Measurements from ENCODE around the gene TCEA2.
"Not testable (repeated sequence)": the region's sequence is repeated elsewhere in the genome, so short reads cannot be mapped to it uniquely, and the experiment has no call there.

Gene TCEA2

GRCh38 chr20:64110411-64111068, 47.5 kb downstream of the TCEA2 start:
- DNase-seq = no peak
- in situ Hi-C loops (cut with HindIII; ENCODE audit: low pct_ligation_motif_present, low pct_unique_long_range_greater_than_20kb, low sequenced_read_pairs) = no loop called here

- in situ Hi-C loops (cut with HindIII; ENCODE audit: low pct_ligation_motif_present, low pct_unique_long_range_greater_than_20kb, low sequenced_read_pairs) = no loop called here
- no peak for DNase-seq
Measured at GRCh38 chr20:64111841-64112641, 49.0 kb downstream of the TCEA2 start.

GRCh38 chr20:64112691-64113443, 49.9 kb downstream of the TCEA2 start:
- no peak for DNase-seq
- in situ Hi-C loops (cut with HindIII; ENCODE audit: low pct_ligation_motif_present, low pct_unique_long_range_greater_than_20kb, low sequenced_read_pairs) = no loop called here

GRCh38 chr20:64113444-64113775, 50.4 kb downstream of the TCEA2 start:
- in situ Hi-C loops (cut with HindIII; ENCODE audit: low pct_ligation_motif_present, low pct_unique_long_range_greater_than_20kb, low sequenced_read_pairs) = no loop called here

GRCh38 chr20:64113796-64114355, 50.9 kb downstream of the TCEA2 start:
- in situ Hi-C loops (cut with HindIII; ENCODE audit: low pct_ligation_motif_present, low pct_unique_long_range_greater_than_20kb, low sequenced_read_pairs) = no loop called here
- no peak for DNase-seq

More at GRCh38 chr20:64113444-64113775, 50.4 kb downstream of the TCEA2 start:
- DNase-seq = no peak

- in situ Hi-C loops (cut with HindIII; ENCODE audit: low pct_ligation_motif_present, low pct_unique_long_range_greater_than_20kb, low sequenced_read_pairs) = no loop called here
Measured at GRCh38 chr20:64114356-64114971, 51.5 kb downstream of the TCEA2 start.

GRCh38 chr20:64115171-64115911, 52.3 kb downstream of the TCEA2 start:
- in situ Hi-C loops (cut with HindIII; ENCODE audit: low pct_ligation_motif_present, low pct_unique_long_range_greater_than_20kb, low sequenced_read_pairs) = no loop called here
- DNase-seq = no peak

More at GRCh38 chr20:64114356-64114971, 51.5 kb downstream of the TCEA2 start:
- DNase-seq = no peak

- in situ Hi-C loops (cut with HindIII; ENCODE audit: low pct_ligation_motif_present, low pct_unique_long_range_greater_than_20kb, low sequenced_read_pairs) = no loop called here
- DNase-seq = no peak
Measured at GRCh38 chr20:64116016-64116415, 53.0 kb downstream of the TCEA2 start.

GRCh38 chr20:64116541-64117431, 53.8 kb downstream of the TCEA2 start:
- in situ Hi-C loops (cut with HindIII; ENCODE audit: low pct_ligation_motif_present, low pct_unique_long_range_greater_than_20kb, low sequenced_read_pairs) = no loop called here
- no peak for DNase-seq

- in situ Hi-C loops (cut with HindIII; ENCODE audit: low pct_ligation_motif_present, low pct_unique_long_range_greater_than_20kb, low sequenced_read_pairs); DNase-seq: not testable (repeated sequence)
Measured at GRCh38 chr20:64117432-64117777, 54.4 kb downstream of the TCEA2 start.

- DNase-seq = no peak
- in situ Hi-C loops (cut with HindIII; ENCODE audit: low pct_ligation_motif_present, low pct_unique_long_range_greater_than_20kb, low sequenced_read_pairs) = no loop called here
Measured at GRCh38 chr20:64119301-64119680, 56.3 kb downstream of the TCEA2 start.

- in situ Hi-C loops (cut with HindIII; ENCODE audit: low pct_ligation_motif_present, low pct_unique_long_range_greater_than_20kb, low sequenced_read_pairs) = no loop called here
- no peak for DNase-seq
Measured at GRCh38 chr20:64119681-64120341, 56.8 kb downstream of the TCEA2 start.

GRCh38 chr20:64121586-64121985, 58.6 kb downstream of the TCEA2 start:
- in situ Hi-C loops (cut with HindIII; ENCODE audit: low pct_ligation_motif_present, low pct_unique_long_range_greater_than_20kb, low sequenced_read_pairs) = no loop called here
- no peak for DNase-seq

Measured in ACHN (cell line).